Transverse colon (tissue), 3 donors: ENCODE results near the gene CILP2.

Experiments
- EP300 ChIP-seq: sonication (generic); formaldehyde crosslinking; IDR thresholded peaks from one replicate; pipeline ENCODE4 v1.6.1; 2017; ENCODE audit warnings: antibody characterized with exemption, low read depth
- POLR2A ChIP-seq: fragments of 450-650 bp; IDR thresholded peaks from one replicate; pipeline ENCODE4 v1.6.1; 2016; ENCODE audit warnings: antibody characterized with exemption, mild to moderate bottlenecking, moderate library complexity
- POLR2AphosphoS5 ChIP-seq, 3 donors: sonication (generic); formaldehyde crosslinking; IDR thresholded peaks; one replicate each; pipeline ENCODE4 v1.6.1; 2016; ENCODE audit warnings: antibody characterized with exemption in 3 of 3

DNA sequence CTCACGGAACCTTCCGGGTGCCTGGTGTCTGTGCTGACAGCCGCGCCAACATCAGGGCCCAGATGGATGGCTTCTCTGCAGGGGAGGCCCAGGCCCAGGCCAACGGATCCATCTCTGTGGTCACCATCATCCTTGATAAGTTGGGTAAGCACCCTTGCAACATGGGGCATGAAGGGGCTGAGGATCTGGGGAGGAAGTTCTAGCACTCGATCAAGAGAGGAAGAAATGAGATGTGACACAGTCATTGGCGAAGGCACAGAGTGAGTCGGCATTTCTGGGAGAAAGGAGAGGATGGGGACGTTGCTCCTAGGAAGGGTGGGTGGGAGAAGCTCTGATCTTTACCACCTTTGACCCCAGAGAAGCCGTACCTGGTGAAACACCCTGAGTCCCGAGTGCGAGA, 4.4 kb downstream of the CILP2 start:
- TF ChIP-seq EP300 (no peak), POLR2A (no peak), POLR2AphosphoS5 (IDR thresholded peaks at IDR 0.05) (no peak)
